HL-60 (cell line): ENCODE data around the gene SSR2.

ENCODE experiments used
- DNase-seq, 2 experiments: peaks; one replicate each; pipeline ENCODE4 v3.0.0-alpha.2; 2010 to 2020; ENCODE audit warnings: low read depth in 1 of 2, low spot score in 1 of 2
- H3K27ac ChIP-seq: fragments of 250-450 bp; sonication (Bioruptor Pico); replicated peaks from 2 replicates; pipeline ENCODE4 v1.5.1; 2020; ENCODE audit warnings: mild to moderate bottlenecking, moderate library complexity
- H3K27me3 ChIP-seq: fragments of 250-450 bp; sonication (Bioruptor Pico); 2 replicates; pipeline ENCODE4 v1.5.1; 2021; ENCODE audit warnings: mild to moderate bottlenecking, moderate library complexity; ENCODE audit not compliant: insufficient read depth, poor library complexity, severe bottlenecking
- H3K4me3 ChIP-seq: replicated peaks from 2 replicates; pipeline ENCODE4 v1.5.1; 2011; ENCODE audit warnings: mild to moderate bottlenecking, control low read depth, low read length; ENCODE audit not compliant: insufficient read depth
- GABPA ChIP-seq: IDR thresholded peaks from 2 replicates; pipeline ENCODE4 v1.6.1; 2012; ENCODE audit warnings: low read depth
- POLR2AphosphoS5 ChIP-seq: IDR thresholded peaks from 2 replicates; pipeline ENCODE4 v1.6.1; 2012; ENCODE audit warnings: low read depth
- SPI1 ChIP-seq: IDR thresholded peaks from 2 replicates; pipeline ENCODE4 v1.6.1; 2012; ENCODE audit warnings: low read depth, mild to moderate bottlenecking, borderline replicate concordance
- TF ChIP-seq, protein P1 (sequence below): IDR thresholded peaks from 2 replicates; pipeline ENCODE4 v1.6.1; 2012; ENCODE audit warnings: low read depth; ENCODE audit not compliant: insufficient replicate concordance
- TF ChIP-seq, protein P2 (sequence below): IDR thresholded peaks from one replicate; pipeline ENCODE4 v1.5.1; 2011; ENCODE audit warnings: low read length, control low read depth, inconsistent platforms; ENCODE audit not compliant: insufficient read depth

Gene SSR2

DNA sequence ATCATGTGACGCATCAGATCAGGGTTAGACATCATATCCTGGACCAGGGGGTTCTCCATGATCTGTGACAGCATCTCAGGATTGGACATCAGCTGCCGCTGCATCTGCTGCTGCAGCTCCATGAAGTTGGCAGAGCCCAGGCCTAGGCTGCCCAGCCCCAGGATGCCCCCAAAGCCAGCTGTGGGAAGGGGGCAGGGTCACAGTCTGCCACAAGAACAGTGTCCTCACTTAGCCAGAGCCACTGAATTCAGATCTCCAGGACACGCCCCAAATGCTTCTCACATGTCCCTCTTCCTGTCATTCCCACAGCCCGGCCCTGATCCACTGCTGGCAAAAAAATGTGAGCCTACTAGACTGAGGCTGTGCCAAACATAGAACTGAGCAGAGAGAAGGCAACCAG, 29.6 kb upstream of the SSR2 start:
- no peak overlapping the region for H3K4me3 ChIP-seq
- no peak overlapping the region for H3K27ac ChIP-seq
- DNase-seq: no peak
- TF ChIP-seq POLR2AphosphoS5 (no peak), SPI1 (no peak), GABPA (no peak)
- TF ChIP-seq, protein P1, sequence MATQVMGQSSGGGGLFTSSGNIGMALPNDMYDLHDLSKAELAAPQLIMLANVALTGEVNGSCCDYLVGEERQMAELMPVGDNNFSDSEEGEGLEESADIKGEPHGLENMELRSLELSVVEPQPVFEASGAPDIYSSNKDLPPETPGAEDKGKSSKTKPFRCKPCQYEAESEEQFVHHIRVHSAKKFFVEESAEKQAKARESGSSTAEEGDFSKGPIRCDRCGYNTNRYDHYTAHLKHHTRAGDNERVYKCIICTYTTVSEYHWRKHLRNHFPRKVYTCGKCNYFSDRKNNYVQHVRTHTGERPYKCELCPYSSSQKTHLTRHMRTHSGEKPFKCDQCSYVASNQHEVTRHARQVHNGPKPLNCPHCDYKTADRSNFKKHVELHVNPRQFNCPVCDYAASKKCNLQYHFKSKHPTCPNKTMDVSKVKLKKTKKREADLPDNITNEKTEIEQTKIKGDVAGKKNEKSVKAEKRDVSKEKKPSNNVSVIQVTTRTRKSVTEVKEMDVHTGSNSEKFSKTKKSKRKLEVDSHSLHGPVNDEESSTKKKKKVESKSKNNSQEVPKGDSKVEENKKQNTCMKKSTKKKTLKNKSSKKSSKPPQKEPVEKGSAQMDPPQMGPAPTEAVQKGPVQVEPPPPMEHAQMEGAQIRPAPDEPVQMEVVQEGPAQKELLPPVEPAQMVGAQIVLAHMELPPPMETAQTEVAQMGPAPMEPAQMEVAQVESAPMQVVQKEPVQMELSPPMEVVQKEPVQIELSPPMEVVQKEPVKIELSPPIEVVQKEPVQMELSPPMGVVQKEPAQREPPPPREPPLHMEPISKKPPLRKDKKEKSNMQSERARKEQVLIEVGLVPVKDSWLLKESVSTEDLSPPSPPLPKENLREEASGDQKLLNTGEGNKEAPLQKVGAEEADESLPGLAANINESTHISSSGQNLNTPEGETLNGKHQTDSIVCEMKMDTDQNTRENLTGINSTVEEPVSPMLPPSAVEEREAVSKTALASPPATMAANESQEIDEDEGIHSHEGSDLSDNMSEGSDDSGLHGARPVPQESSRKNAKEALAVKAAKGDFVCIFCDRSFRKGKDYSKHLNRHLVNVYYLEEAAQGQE: no peak
- TF ChIP-seq, protein P2, sequence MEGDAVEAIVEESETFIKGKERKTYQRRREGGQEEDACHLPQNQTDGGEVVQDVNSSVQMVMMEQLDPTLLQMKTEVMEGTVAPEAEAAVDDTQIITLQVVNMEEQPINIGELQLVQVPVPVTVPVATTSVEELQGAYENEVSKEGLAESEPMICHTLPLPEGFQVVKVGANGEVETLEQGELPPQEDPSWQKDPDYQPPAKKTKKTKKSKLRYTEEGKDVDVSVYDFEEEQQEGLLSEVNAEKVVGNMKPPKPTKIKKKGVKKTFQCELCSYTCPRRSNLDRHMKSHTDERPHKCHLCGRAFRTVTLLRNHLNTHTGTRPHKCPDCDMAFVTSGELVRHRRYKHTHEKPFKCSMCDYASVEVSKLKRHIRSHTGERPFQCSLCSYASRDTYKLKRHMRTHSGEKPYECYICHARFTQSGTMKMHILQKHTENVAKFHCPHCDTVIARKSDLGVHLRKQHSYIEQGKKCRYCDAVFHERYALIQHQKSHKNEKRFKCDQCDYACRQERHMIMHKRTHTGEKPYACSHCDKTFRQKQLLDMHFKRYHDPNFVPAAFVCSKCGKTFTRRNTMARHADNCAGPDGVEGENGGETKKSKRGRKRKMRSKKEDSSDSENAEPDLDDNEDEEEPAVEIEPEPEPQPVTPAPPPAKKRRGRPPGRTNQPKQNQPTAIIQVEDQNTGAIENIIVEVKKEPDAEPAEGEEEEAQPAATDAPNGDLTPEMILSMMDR: no peak
- no peaks in the 10 kb centered on the region for H3K27me3 ChIP-seq

DNA sequence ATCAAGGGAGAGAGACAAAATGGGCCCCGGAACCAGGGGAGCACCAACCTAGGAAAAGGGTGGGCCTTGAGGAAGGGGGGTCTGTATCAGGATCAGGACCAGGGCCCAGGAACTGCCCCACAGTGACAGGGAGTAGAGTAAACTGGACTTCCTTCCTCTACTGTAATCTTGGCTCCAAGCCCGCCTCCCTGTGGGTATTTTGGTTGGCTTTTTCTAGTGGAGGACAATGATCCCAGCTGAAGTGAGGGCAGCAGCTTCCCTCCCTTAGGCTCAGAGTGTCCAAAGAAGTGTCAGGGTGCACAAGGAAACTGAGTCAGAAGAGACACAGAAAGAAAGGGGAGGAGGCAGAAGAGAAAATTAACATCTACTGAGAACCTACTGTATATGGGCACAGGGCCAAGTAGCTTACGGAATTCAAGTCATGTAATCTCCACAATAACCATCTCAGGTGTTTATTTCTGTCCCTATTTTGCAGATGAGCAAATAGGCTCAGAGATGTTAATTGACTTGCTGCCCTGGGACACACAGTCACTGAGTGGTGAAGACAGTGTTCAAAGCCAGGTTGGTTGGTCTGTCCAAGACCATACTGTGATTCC, 28.0 kb upstream of the SSR2 start:
- DNase-seq: no peak
- Histone ChIP-seq H3K27ac (no peak overlapping the region), H3K4me3 (no peak overlapping the region), H3K27me3 (no peaks in the 10 kb centered on the region)
- TF ChIP-seq, protein P1: no peak
- TF ChIP-seq GABPA: no peak
- TF ChIP-seq SPI1: no peak
- TF ChIP-seq POLR2AphosphoS5: no peak
- TF ChIP-seq, protein P2: no peak

DNA sequence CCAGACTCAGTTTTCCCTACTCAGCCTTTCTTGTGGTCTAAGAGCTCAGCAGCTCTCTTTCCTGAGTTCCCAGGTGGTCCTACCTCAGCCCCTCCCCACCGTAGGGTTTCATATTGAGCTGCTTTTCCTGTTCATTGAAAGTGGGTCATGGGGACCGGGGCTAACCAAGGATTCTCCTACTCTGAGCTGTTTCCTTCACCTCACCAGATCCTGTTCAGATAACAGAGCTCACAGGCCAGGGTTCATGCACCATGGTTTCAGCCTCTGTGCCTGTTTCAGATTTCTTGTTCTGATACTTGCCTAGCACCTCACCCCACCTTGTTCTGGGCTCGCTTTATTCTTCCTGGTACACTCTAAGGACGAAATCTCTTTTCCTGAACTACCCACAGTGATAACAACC, 24.3 kb upstream of the SSR2 start:
- no peak overlapping the region for H3K27ac ChIP-seq
- H3K27me3 ChIP-seq: no peaks in the 10 kb centered on the region
- TF ChIP-seq SPI1: no peak
- no peak for TF ChIP-seq POLR2AphosphoS5
- TF ChIP-seq, protein P1: no peak
- TF ChIP-seq, protein P2: no peak
- no peak for TF ChIP-seq GABPA
- H3K4me3 ChIP-seq: no peak overlapping the region
- DNase-seq: no peak
